ENCODE measurements around the gene TFAP2A. TPM values are rescaled to one million over a fixed set of nuclear protein-coding genes. Genes with fewer than 3 reads are reported as not detected.

TFAP2A gene
- total RNA-seq, 3 donors from 2014 or later: 25.2 to 46.0 TPM; not detected in 1

GRCh38 chr6:10409233-10409721, 5.6 kb downstream of the TFAP2A start:
- no peaks in the 10 kb centered on the region for H3K36me3 ChIP-seq
- peak overlapping the region in 2 of 3 donors; percentile 59 to 95 for H3K4me3 ChIP-seq
- intact Hi-C loops (cut with DNase I; ENCODE audit: low total_unique reads): no loop called here
- peak overlapping the region; percentile 97 to 98 for H3K27ac ChIP-seq
- DNase-seq (ENCODE audit: low spot score in 2 of 2): no peak
- peaks cover 0 to 17% of the 10 kb centered on the region in 2 donors for H3K27me3 ChIP-seq
- peaks cover 0 to 5% of the 10 kb centered on the region in 2 donors for H3K4me1 ChIP-seq
- no peaks in the 10 kb centered on the region for H3K9me3 ChIP-seq
- TF ChIP-seq POLR2AphosphoS5 (IDR thresholded peaks at IDR 0.05) (no peak), CTCF (IDR thresholded peaks at IDR 0.05) (no peak), POLR2A (IDR thresholded peaks at IDR 0.05) (no peak)

GRCh38 chr6:10408457-10408856, 6.4 kb downstream of the TFAP2A start:
- H3K9me3 ChIP-seq: no peaks in the 10 kb centered on the region
- H3K27ac ChIP-seq: peak overlapping the region; percentile 97 to 98
- peaks cover 3 to 5% of the 10 kb centered on the region in 2 donors for H3K4me1 ChIP-seq
- DNase-seq (ENCODE audit: low spot score in 2 of 2): no peak
- peak overlapping the region in 2 of 3 donors; percentile 59 to 95 for H3K4me3 ChIP-seq
- no peaks in the 10 kb centered on the region for H3K36me3 ChIP-seq
- intact Hi-C loops (cut with DNase I; ENCODE audit: low total_unique reads): no loop called here
- no peak for TF ChIP-seq CTCF (IDR thresholded peaks at IDR 0.05)
- TF ChIP-seq POLR2A (IDR thresholded peaks at IDR 0.05): no peak
- no peak for TF ChIP-seq POLR2AphosphoS5 (IDR thresholded peaks at IDR 0.05)
- H3K27me3 ChIP-seq: peaks cover 0 to 17% of the 10 kb centered on the region in 2 donors

DNA sequence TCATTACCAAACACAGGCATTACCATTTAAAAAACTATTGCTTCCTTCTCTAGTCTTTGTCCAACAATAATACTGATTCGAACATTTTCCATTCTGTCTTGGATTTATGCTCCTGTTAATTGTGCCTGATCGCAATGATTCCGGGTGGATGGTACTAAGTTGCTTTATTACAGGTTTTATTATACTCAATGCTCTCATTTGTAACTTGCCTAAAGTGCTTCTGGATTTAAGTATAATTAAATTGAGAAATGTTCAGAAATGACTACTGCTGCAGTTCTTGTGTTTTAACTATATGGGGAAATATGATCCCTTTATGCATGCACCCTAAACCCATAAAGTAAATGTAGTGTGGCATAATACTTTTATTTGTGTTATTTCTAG, 7.2 kb downstream of the TFAP2A start:
- Histone ChIP-seq H3K9me3 (no peaks in the 10 kb centered on the region), H3K27ac (peak overlapping the region; percentile 97 to 98), H3K36me3 (no peaks in the 10 kb centered on the region), H3K4me1 (peaks cover 0 to 10% of the 10 kb centered on the region in 2 donors), H3K27me3 (peaks cover 0 to 17% of the 10 kb centered on the region in 2 donors), H3K4me3 (peak overlapping the region in 2 of 3 donors; percentile 59 to 95)
- TF ChIP-seq CTCF (IDR thresholded peaks at IDR 0.05): no peak
- TF ChIP-seq POLR2A (IDR thresholded peaks at IDR 0.05): no peak
- TF ChIP-seq POLR2AphosphoS5 (IDR thresholded peaks at IDR 0.05): no peak
- intact Hi-C loops (cut with DNase I; ENCODE audit: low total_unique reads): no loop called here
- DNase-seq (ENCODE audit: low spot score in 2 of 2): no peak

GRCh38 chr6:10407018-10407673, 7.7 kb downstream of the TFAP2A start:
- H3K27me3 ChIP-seq: peaks cover 0 to 17% of the 10 kb centered on the region in 2 donors
- H3K4me3 ChIP-seq: peak overlapping the region in 2 of 3 donors; percentile 59 to 95
- peak overlapping the region; percentile 97 to 98 for H3K27ac ChIP-seq
- H3K4me1 ChIP-seq: peaks cover 0 to 10% of the 10 kb centered on the region in 2 donors
- TF ChIP-seq CTCF (IDR thresholded peaks at IDR 0.05): no peak
- TF ChIP-seq POLR2AphosphoS5 (IDR thresholded peaks at IDR 0.05): no peak
- no peak for TF ChIP-seq POLR2A (IDR thresholded peaks at IDR 0.05)
- H3K9me3 ChIP-seq: no peaks in the 10 kb centered on the region
- intact Hi-C loops (cut with DNase I; ENCODE audit: low total_unique reads): no loop called here
- no peak for DNase-seq (ENCODE audit: low spot score in 2 of 2)
- H3K36me3 ChIP-seq: no peaks in the 10 kb centered on the region

DNA sequence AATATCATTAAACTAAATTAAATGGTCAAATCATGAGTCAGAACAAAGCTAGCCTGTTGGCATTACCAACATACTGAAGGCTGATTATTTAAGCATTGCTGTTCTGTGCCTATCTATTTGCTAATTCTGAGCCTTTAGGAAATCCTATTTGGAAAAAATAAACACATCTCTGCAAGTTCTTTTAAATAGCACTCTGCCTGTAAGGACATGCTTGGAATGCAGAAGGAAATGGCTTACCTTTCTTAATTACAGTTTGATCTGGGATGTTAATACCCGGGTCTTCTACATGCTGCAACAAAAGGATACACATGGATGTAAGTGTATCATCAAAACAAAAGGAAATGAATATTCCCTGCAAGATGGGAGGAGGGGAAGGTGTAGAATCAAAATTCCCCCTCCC, 8.3 kb downstream of the TFAP2A start:
- peaks cover 0 to 16% of the 10 kb centered on the region in 2 donors for H3K4me1 ChIP-seq
- H3K27me3 ChIP-seq: peaks cover 0 to 17% of the 10 kb centered on the region in 2 donors
- no peaks in the 10 kb centered on the region for H3K36me3 ChIP-seq
- TF ChIP-seq POLR2AphosphoS5 (IDR thresholded peaks at IDR 0.05) (no peak), CTCF (IDR thresholded peaks at IDR 0.05) (no peak), POLR2A (IDR thresholded peaks at IDR 0.05) (no peak)
- DNase-seq (ENCODE audit: low spot score in 2 of 2): no peak
- H3K27ac ChIP-seq: peak overlapping the region; percentile 97 to 98
- no peaks in the 10 kb centered on the region for H3K9me3 ChIP-seq
- H3K4me3 ChIP-seq: peak overlapping the region in 2 of 3 donors; percentile 54 to 59
- intact Hi-C loops (cut with DNase I; ENCODE audit: low total_unique reads): no loop called here

Measured in breast epithelium (tissue), 4 donors.